GM19193 (cell line): ENCODE measurements around the gene NTN3.

Experiments
- POLR2A ChIP-seq: IDR thresholded peaks from 4 replicates; pipeline ENCODE4 v1.6.1; 2011; ENCODE audit not compliant: insufficient read depth, insufficient read length; ENCODE audit errors: extremely low read depth

Gene NTN3

DNA sequence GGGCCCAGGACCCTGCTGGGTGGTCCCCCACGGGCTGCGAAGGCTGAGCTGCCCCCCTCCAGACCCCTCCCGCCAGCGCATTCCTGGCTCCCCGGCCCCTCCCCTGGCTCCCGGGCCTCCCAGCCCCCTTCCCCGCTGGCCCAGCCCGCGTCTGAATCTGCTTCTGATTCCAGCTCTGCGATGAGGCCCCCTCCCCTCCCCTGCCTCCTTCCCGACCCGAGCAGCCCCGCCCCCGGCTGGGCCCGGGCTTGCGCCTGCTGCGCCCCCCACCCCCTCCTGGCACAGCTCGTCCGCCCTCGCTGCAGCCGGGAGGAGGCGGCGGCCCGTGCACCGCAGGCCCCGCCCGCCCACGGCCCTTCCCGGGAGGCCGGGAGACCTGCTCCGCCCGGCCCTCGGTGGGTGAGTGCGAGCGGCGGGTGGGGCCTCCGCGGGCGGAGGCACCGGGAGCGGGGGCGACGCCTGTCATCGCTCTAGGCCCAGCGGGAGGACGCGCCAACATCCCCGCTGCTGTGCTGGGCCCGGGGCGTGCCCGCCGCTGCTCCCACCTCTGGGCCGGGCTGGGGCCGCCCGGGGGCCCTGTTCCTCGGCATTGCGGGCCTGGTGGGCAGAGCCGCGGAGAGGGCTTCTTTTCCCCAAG is at the start of gene NTN3:
Gene NTN3 (plus strand): TSS at position 282 of the 637 bp plus-strand sequence. CDS start 405 bp downstream, outside the sequence.
- no peak for TF ChIP-seq POLR2A

GRCh38 chr16:2422123-2422867 is 48.8 kb upstream of the NTN3 start:
- TF ChIP-seq POLR2A: no peak

GRCh38 chr16:2424061-2425007 is 46.8 kb upstream of the NTN3 start:
- TF ChIP-seq POLR2A: no peak

- TF ChIP-seq POLR2A: no peak
Observed at GRCh38 chr16:2425008-2425518, 46.0 kb upstream of the NTN3 start.

- no peak for TF ChIP-seq POLR2A
Observed at GRCh38 chr16:2425825-2426430, 45.2 kb upstream of the NTN3 start.

GRCh38 chr16:2426941-2427361 is 44.1 kb upstream of the NTN3 start:
- no peak for TF ChIP-seq POLR2A

GRCh38 chr16:2427526-2427925 is 43.6 kb upstream of the NTN3 start:
- no peak for TF ChIP-seq POLR2A

- TF ChIP-seq POLR2A: no peak
Observed at GRCh38 chr16:2428051-2428783, 42.9 kb upstream of the NTN3 start.

DNA sequence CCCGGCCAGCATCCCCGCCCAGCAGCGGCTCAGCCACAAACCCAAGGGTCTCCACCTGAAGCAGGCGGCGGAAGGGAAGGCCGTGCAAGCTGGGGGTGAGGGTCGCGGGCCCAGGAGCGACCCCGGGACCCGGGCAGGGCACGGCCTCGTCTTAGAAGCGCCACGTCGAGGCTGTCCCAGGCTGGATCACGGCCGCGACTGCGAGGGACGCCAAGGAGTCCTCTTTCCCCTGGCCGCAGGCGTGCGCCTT is 42.4 kb upstream of the NTN3 start:
- TF ChIP-seq POLR2A: no peak

GRCh38 chr16:2429034-2429770 is 41.9 kb upstream of the NTN3 start, which contains the start of gene CCNF:
CCNF (plus strand) TSS chr16:2429447; CDS start chr16:2429482, 35 bp downstream.
- peak; percentile 75 for TF ChIP-seq POLR2A

GRCh38 chr16:2429771-2430663 is 41.1 kb upstream of the NTN3 start:
- TF ChIP-seq POLR2A: no peak

DNA sequence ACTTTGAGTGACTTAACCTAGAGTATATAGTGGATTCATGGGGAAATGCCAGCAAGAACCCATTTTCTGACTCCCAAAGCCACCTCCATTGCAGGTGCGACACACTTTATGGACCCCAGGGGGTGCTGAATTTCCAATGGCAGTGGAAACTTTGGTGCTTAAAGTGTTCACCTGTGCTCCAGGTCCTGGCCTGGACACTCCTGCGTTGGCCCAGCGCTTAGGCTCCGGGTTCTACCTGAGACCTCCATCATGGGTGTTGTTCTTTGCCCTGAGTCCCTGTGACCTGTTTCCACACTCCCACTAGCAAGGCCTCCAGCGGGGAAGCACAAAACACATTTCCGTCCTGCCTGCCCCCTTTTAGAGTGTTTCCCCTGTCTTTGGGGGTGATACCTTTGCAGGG is 38.8 kb upstream of the NTN3 start:
- TF ChIP-seq POLR2A: no peak

DNA sequence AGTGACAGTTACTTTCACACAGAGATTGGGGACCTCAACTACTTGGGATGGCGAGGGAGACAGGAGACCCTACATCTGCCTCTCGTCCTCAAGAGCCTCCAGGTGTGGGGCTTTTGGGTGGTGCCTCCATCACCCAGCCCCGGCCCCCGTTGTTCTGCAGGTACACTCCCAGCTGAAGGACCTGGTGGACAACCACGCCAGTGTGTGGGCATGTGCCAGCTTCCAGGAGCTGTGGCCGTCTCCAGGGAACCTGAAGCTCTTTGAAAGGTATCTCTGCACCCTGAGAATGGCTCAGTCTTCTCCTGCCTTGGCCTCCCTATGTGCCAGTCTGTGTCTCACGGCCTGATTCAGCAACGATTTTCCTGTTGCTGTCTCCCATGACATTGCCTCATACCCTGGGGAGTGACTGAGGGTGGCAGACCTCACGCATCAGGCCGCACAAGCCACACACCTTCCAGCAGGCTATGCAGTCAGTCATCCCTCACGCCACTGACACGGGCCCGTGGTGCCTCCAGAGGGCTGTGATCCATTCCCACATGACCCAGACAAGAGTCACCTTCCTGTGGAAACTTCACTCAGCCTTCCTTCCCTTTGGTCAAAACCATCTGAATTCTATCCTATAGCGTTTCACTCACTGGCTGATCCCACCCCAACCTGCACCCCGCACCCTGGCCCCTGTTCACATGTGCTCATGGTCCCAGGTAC is 38.1 kb upstream of the NTN3 start:
- TF ChIP-seq POLR2A: no peak

DNA sequence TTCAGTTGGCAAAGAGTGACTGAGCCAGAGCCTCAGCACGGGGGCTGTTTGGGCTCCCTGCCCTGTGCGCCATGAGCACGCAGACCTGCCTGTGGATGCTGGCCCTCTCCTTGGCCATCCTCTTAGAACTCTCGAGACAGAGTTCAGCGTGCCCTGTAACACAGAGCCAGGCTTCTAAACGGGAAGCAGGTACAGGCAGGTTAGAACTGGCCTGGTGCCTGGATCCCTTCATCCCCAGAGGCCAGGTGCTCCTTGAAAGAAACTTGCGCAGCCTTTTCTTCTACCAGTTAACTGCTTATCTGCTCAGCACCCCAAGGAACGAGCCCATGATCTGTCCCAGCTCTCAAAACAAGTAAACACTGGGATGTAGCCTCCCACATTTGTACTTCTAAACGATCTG is 35.0 kb upstream of the NTN3 start:
- TF ChIP-seq POLR2A: no peak
